GM18517 (cell line): Measurements from ENCODE around the gene AOPEP.

Experiments
- ATAC-seq: cut with Tn5 transposase; IDR thresholded peaks from one replicate; pipeline ENCODE4 v1.9.1; 2021; ENCODE audit warnings: mild to moderate bottlenecking, moderate library complexity; ENCODE audit not compliant: unreplicated experiment

AOPEP gene

GRCh38 chr9:95075700-95076099 lies 349.2 kb downstream of the AOPEP start:
- ATAC-seq, result no peak

- no peak for ATAC-seq
Observed at GRCh38 chr9:95076696-95077052, 350.2 kb downstream of the AOPEP start.

GRCh38 chr9:95077053-95077765 lies 350.7 kb downstream of the AOPEP start:
- no peak for ATAC-seq

GRCh38 chr9:95077766-95078370 lies 351.4 kb downstream of the AOPEP start:
- ATAC-seq, result no peak

GRCh38 chr9:95078511-95078910 lies 352.0 kb downstream of the AOPEP start:
- no peak for ATAC-seq

GRCh38 chr9:95078939-95079338 lies 352.4 kb downstream of the AOPEP start:
- ATAC-seq, result no peak

- ATAC-seq, result no peak
Observed at GRCh38 chr9:95079461-95079860, 353.0 kb downstream of the AOPEP start.

- no peak for ATAC-seq
Observed at GRCh38 chr9:95080961-95081647, 354.6 kb downstream of the AOPEP start.

GRCh38 chr9:95081998-95082397 lies 355.5 kb downstream of the AOPEP start:
- ATAC-seq, result no peak

GRCh38 chr9:95082401-95083084 lies 356.0 kb downstream of the AOPEP start:
- ATAC-seq, result no peak

- ATAC-seq, result no peak
Observed at GRCh38 chr9:95083086-95083768, 356.7 kb downstream of the AOPEP start.

GRCh38 chr9:95084254-95084934 lies 357.9 kb downstream of the AOPEP start:
- ATAC-seq, result no peak

GRCh38 chr9:95085036-95085770 lies 358.7 kb downstream of the AOPEP start:
- ATAC-seq, result no peak

- ATAC-seq, result no peak
Observed at GRCh38 chr9:95085861-95086563, 359.5 kb downstream of the AOPEP start.

GRCh38 chr9:95086564-95086955 lies 360.1 kb downstream of the AOPEP start:
- ATAC-seq, result no peak

- no peak for ATAC-seq
Observed at GRCh38 chr9:95087659-95088242, 361.3 kb downstream of the AOPEP start.

GRCh38 chr9:95088421-95089161 lies 362.1 kb downstream of the AOPEP start:
- ATAC-seq, result no peak
